ENCODE data around the gene BAIAP2L1. TPM values are rescaled to one million over a fixed set of nuclear protein-coding genes. Genes with fewer than 3 reads are reported as not detected.

BAIAP2L1 gene
- total and polyA plus RNA-seq, 4 donors: 12.5 to 29.2 (median 19.9) TPM

- peak overlapping the region in 1 of 2 donors; percentile 39 for H3K9ac ChIP-seq (ENCODE audit: insufficient read depth in 1 of 2, low read length in 2 of 2)
- H3K9me3 ChIP-seq (ENCODE audit: control insufficient read depth in 4 of 4, insufficient read depth in 3 of 4, low read length in 3 of 4): no peaks in the 10 kb centered on the region
- no peak for DNase-seq
- no peak for TF ChIP-seq CTCF (IDR thresholded peaks at IDR 0.05; ENCODE audit: control extremely low read depth, extremely low read depth)
- WGBS, 2 donors: 28 to 34% methylated on average over 7 of the region's 7 CpGs
- peak overlapping the region in 1 of 2 donors; percentile 41 for H3K27ac ChIP-seq (ENCODE audit: low read depth in 1 of 2, low read length in 1 of 2)
- no peaks in the 10 kb centered on the region for H3K36me3 ChIP-seq (ENCODE audit: control insufficient read depth in 4 of 4, insufficient read depth in 4 of 4, low read length in 4 of 4)
- H3K27me3 ChIP-seq (ENCODE audit: control insufficient read depth in 3 of 3, insufficient read depth in 3 of 3, low read length in 2 of 3): peaks cover 0 to 3% (median 0%) of the 10 kb centered on the region in 3 donors
- H3K4me3 ChIP-seq: no peak overlapping the region
- peaks cover 0 to 3% (median 0%) of the 10 kb centered on the region in 5 donors for H3K4me1 ChIP-seq (ENCODE audit: control insufficient read depth in 5 of 5, insufficient read depth in 5 of 5, low read length in 5 of 5)
- no peak for ATAC-seq (ENCODE audit: insufficient read depth, low FRiP score)
Measured at GRCh38 chr7:98399462-98399861, 1.4 kb downstream of the BAIAP2L1 start.

GRCh38 chr7:98398567-98399372 lies 2.1 kb downstream of the BAIAP2L1 start:
- DNase-seq (peak in 2 of 3 donors; percentile 9 to 19), ATAC-seq (ENCODE audit: insufficient read depth, low FRiP score) (no peak)
- Histone ChIP-seq H3K4me3 (no peak overlapping the region), H3K36me3 (ENCODE audit: control insufficient read depth in 4 of 4, insufficient read depth in 4 of 4, low read length in 4 of 4) (no peaks in the 10 kb centered on the region), H3K9me3 (ENCODE audit: control insufficient read depth in 4 of 4, insufficient read depth in 3 of 4, low read length in 3 of 4) (no peaks in the 10 kb centered on the region), H3K4me1 (ENCODE audit: control insufficient read depth in 5 of 5, insufficient read depth in 5 of 5, low read length in 5 of 5) (peaks cover 0 to 3% (median 0%) of the 10 kb centered on the region in 5 donors), H3K27ac (ENCODE audit: low read depth in 1 of 2, low read length in 1 of 2) (peak overlapping the region in 1 of 2 donors; percentile 77), H3K27me3 (ENCODE audit: control insufficient read depth in 3 of 3, insufficient read depth in 3 of 3, low read length in 2 of 3) (peaks cover 0 to 3% (median 0%) of the 10 kb centered on the region in 3 donors), H3K9ac (ENCODE audit: insufficient read depth in 1 of 2, low read length in 2 of 2) (no peak overlapping the region)
- TF ChIP-seq CTCF (IDR thresholded peaks at IDR 0.05; ENCODE audit: control extremely low read depth, extremely low read depth): no peak
- 56 to 57% methylated on average over 20 of the region's 20 CpGs for WGBS, 2 donors

GRCh38 chr7:98396768-98397167 lies 4.1 kb downstream of the BAIAP2L1 start:
- H3K27me3 ChIP-seq (ENCODE audit: control insufficient read depth in 3 of 3, insufficient read depth in 3 of 3, low read length in 2 of 3): peaks cover 0 to 3% (median 0%) of the 10 kb centered on the region in 3 donors
- WGBS, 2 donors: 90 to 94% methylated on average over 2 of the region's 2 CpGs
- no peaks in the 10 kb centered on the region for H3K36me3 ChIP-seq (ENCODE audit: control insufficient read depth in 4 of 4, insufficient read depth in 4 of 4, low read length in 4 of 4)
- DNase-seq (no peak), ATAC-seq (ENCODE audit: insufficient read depth, low FRiP score) (no peak)
- H3K9ac ChIP-seq (ENCODE audit: insufficient read depth in 1 of 2, low read length in 2 of 2): no peak overlapping the region
- no peak overlapping the region for H3K4me3 ChIP-seq
- no peak overlapping the region for H3K27ac ChIP-seq (ENCODE audit: low read depth in 1 of 2, low read length in 1 of 2)
- no peak for TF ChIP-seq CTCF (IDR thresholded peaks at IDR 0.05; ENCODE audit: control extremely low read depth, extremely low read depth)
- H3K4me1 ChIP-seq (ENCODE audit: control insufficient read depth in 5 of 5, insufficient read depth in 5 of 5, low read length in 5 of 5): peaks cover 0 to 3% (median 0%) of the 10 kb centered on the region in 5 donors
- no peaks in the 10 kb centered on the region for H3K9me3 ChIP-seq (ENCODE audit: control insufficient read depth in 4 of 4, insufficient read depth in 3 of 4, low read length in 3 of 4)
